Large intestine (tissue), 3 donors: ENCODE results near the gene CAMKMT. TPM values are rescaled to one million over a fixed set of nuclear protein-coding genes. Genes with fewer than 3 reads are reported as not detected.
A peak's percentile ranks its signal among the peaks of the same experiment; 100 is the strongest.
"Not testable (repeated sequence)": the region's sequence is repeated elsewhere in the genome, so short reads cannot be mapped to it uniquely, and the experiment has no call there.

Experiments used
- DNase-seq, 2 donors: peaks; one replicate each; pipeline versions ENCODE4 v3.0.0 to v3.0.0-alpha.2; 2013
- H3K27ac ChIP-seq: one replicate; pipeline ENCODE4 v1.5.1; 2013; ENCODE audit warnings: low read length
- H3K27me3 ChIP-seq: 2 replicates; pipeline ENCODE4 v1.6.1; 2013; ENCODE audit warnings: low read length; ENCODE audit not compliant: control insufficient read depth, insufficient read depth
- H3K36me3 ChIP-seq: 2 replicates; pipeline ENCODE4 v1.6.1; 2013; ENCODE audit warnings: low read length; ENCODE audit not compliant: control insufficient read depth, insufficient read depth
- H3K4me1 ChIP-seq: one replicate; pipeline ENCODE4 v1.6.1; 2013; ENCODE audit warnings: low read length; ENCODE audit not compliant: control insufficient read depth, insufficient read depth
- H3K4me3 ChIP-seq: one replicate; pipeline ENCODE4 v1.5.1; 2013; ENCODE audit warnings: low read length
- H3K9me3 ChIP-seq: one replicate; pipeline ENCODE4 v1.6.1; 2013; ENCODE audit warnings: mild to moderate bottlenecking, low read depth, low read length, moderate library complexity; ENCODE audit not compliant: control insufficient read depth
- WGBS: methylation state at CpG from one replicate; pipeline ENCODE4 v1.1.5; 2013; ENCODE audit warnings: low lambda C conversion rate; ENCODE audit not compliant: insufficient coverage; 5-methylcytosine and 5-hydroxymethylcytosine counted together
- polyA plus RNA-seq: library from polyadenylated mRNA; unstranded; fragments of 120-200 nt; gene quantifications from one replicate; pipeline ENCODE4 v1.2.1, GENCODE V29; 2013

Gene CAMKMT
- polyA plus RNA-seq, 1 donor: 9.2 TPM

GRCh38 chr2:44354761-44355160 lies 7.0 kb upstream of the CAMKMT start:
- Histone ChIP-seq H3K27me3 (no peaks in the 10 kb centered on the region), H3K36me3 (no peaks in the 10 kb centered on the region), H3K4me1 (no peaks in the 10 kb centered on the region), H3K4me3 (no peak overlapping the region), H3K9me3 (no peaks in the 10 kb centered on the region), H3K27ac (no peak overlapping the region)
- DNase-seq: no peak
- 60% methylated on average over 1 of the region's 6 CpGs for WGBS

- DNase-seq: peak in 1 of 2 donors; percentile 59
- 67% methylated on average over 1 of the region's 3 CpGs for whole genome bisulfite sequencing
Observed at GRCh38 chr2:44358503-44358902, 3.2 kb upstream of the CAMKMT start.

GRCh38 chr2:44360749-44361329 lies 908 bp upstream of the CAMKMT start:
- H3K4me1 ChIP-seq: no peaks in the 10 kb centered on the region
- no peaks in the 10 kb centered on the region for H3K27me3 ChIP-seq
- no CpG with 5 or more reads among the region's 19 CpGs for WGBS
- peak overlapping the region; percentile 89 for H3K4me3 ChIP-seq
- DNase-seq: no peak
- H3K9me3 ChIP-seq: no peaks in the 10 kb centered on the region
- H3K36me3 ChIP-seq: no peaks in the 10 kb centered on the region
- peak overlapping the region; percentile 91 for H3K27ac ChIP-seq

More at GRCh38 chr2:44358503-44358902, 3.2 kb upstream of the CAMKMT start:
- Histone ChIP-seq H3K4me1 (no peaks in the 10 kb centered on the region), H3K4me3 (no peak overlapping the region), H3K27me3 (no peaks in the 10 kb centered on the region), H3K36me3 (no peaks in the 10 kb centered on the region), H3K9me3 (no peaks in the 10 kb centered on the region), H3K27ac (no peak overlapping the region)

- peak overlapping the region; percentile 91 for H3K27ac ChIP-seq
- WGBS: 0% methylated on average over 7 of the region's 32 CpGs
- DNase-seq: peak; percentile 16 to 70
- no peaks in the 10 kb centered on the region for H3K9me3 ChIP-seq
- H3K4me1 ChIP-seq: no peaks in the 10 kb centered on the region
- no peaks in the 10 kb centered on the region for H3K27me3 ChIP-seq
- no peaks in the 10 kb centered on the region for H3K36me3 ChIP-seq
- H3K4me3 ChIP-seq: peak overlapping the region; percentile 89
Observed at GRCh38 chr2:44362207-44363015, 664 bp downstream of the CAMKMT start.

- no peak overlapping the region for H3K27ac ChIP-seq
- no peaks in the 10 kb centered on the region for H3K9me3 ChIP-seq
- H3K4me1 ChIP-seq: no peaks in the 10 kb centered on the region
- WGBS: no CpG with 5 or more reads among the region's 3 CpGs
- no peak for DNase-seq
- H3K4me3 ChIP-seq: no peak overlapping the region
- H3K36me3 ChIP-seq: no peaks in the 10 kb centered on the region
- no peaks in the 10 kb centered on the region for H3K27me3 ChIP-seq
Observed at GRCh38 chr2:44364604-44365003, 2.9 kb downstream of the CAMKMT start.

- H3K36me3 ChIP-seq: no peaks in the 10 kb centered on the region
- no peak overlapping the region for H3K4me3 ChIP-seq
- no peak for DNase-seq
- no peaks in the 10 kb centered on the region for H3K4me1 ChIP-seq
- no peak overlapping the region for H3K27ac ChIP-seq
- H3K9me3 ChIP-seq: no peaks in the 10 kb centered on the region
- no CpG with 5 or more reads among the region's 1 CpG for WGBS
- H3K27me3 ChIP-seq: no peaks in the 10 kb centered on the region
Observed at GRCh38 chr2:44367591-44367990, 5.8 kb downstream of the CAMKMT start.

- H3K27me3 ChIP-seq: no peaks in the 10 kb centered on the region
Observed at GRCh38 chr2:44369392-44369791, 7.6 kb downstream of the CAMKMT start.

GRCh38 chr2:44371445-44371844 lies 9.7 kb downstream of the CAMKMT start:
- no peak overlapping the region for H3K4me3 ChIP-seq
- no peak for DNase-seq
- H3K36me3 ChIP-seq: no peaks in the 10 kb centered on the region
- H3K27ac ChIP-seq: no peak overlapping the region
- no peaks in the 10 kb centered on the region for H3K4me1 ChIP-seq
- no peaks in the 10 kb centered on the region for H3K9me3 ChIP-seq
- no peaks in the 10 kb centered on the region for H3K27me3 ChIP-seq

More at GRCh38 chr2:44369392-44369791, 7.6 kb downstream of the CAMKMT start:
- H3K9me3 ChIP-seq: no peaks in the 10 kb centered on the region
- no peak overlapping the region for H3K27ac ChIP-seq
- no peaks in the 10 kb centered on the region for H3K36me3 ChIP-seq
- no peaks in the 10 kb centered on the region for H3K4me1 ChIP-seq
- no peak for DNase-seq
- no peak overlapping the region for H3K4me3 ChIP-seq

GRCh38 chr2:44372246-44372645 lies 10.5 kb downstream of the CAMKMT start:
- no peak overlapping the region for H3K27ac ChIP-seq
- no peak for DNase-seq
- no peaks in the 10 kb centered on the region for H3K9me3 ChIP-seq
- WGBS: no CpG with 5 or more reads among the region's 3 CpGs
- H3K4me1 ChIP-seq: no peaks in the 10 kb centered on the region
- no peaks in the 10 kb centered on the region for H3K27me3 ChIP-seq
- no peak overlapping the region for H3K4me3 ChIP-seq
- H3K36me3 ChIP-seq: no peaks in the 10 kb centered on the region

GRCh38 chr2:44377486-44377885 lies 15.7 kb downstream of the CAMKMT start:
- H3K27me3 ChIP-seq: no peaks in the 10 kb centered on the region
- H3K9me3 ChIP-seq: no peaks in the 10 kb centered on the region
- WGBS: 100% methylated on average over 1 of the region's 2 CpGs
- no peak overlapping the region for H3K4me3 ChIP-seq
- no peaks in the 10 kb centered on the region for H3K36me3 ChIP-seq
- H3K27ac ChIP-seq: no peak overlapping the region
- DNase-seq: no peak
- H3K4me1 ChIP-seq: no peaks in the 10 kb centered on the region

- H3K36me3 ChIP-seq, DNase-seq, H3K9me3 ChIP-seq, H3K27me3 ChIP-seq, H3K4me1 ChIP-seq, H3K27ac ChIP-seq, H3K4me3 ChIP-seq: not testable (repeated sequence)
- WGBS: 80% methylated on average over 1 of the region's 2 CpGs
Observed at GRCh38 chr2:44385226-44385625, 23.5 kb downstream of the CAMKMT start.
